NCI-H2107 treated with DMSO at 0.1 percent for 48 hours (cell line): ENCODE data around the gene ELMO3.

Experiments used
- DNase-seq: peaks from one replicate; lab custom pipeline; 2025; ENCODE audit not compliant: unreplicated experiment; lab: John Stamatoyannopoulos, UW

Gene ELMO3

DNA sequence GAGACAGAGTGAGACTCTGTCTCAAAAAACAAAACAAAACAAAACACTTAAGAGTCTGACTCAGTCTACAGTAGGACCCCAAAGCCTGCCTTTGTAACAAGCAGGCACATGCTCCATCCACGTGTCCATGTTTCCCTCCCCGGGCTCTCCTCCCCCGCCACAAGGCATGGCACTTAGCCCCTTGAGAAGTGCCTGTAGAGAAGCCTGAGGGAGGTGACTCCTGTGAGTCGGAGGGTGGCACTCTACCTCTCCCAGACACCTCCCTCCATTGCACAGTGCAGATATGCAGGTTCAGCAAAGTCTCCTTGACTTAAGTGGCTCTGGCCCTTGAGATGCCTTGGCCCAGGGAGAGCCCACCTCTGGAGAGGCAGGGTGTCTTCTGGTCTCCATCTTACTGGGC is 41.6 kb downstream of the ELMO3 start:
- DNase-seq, result no peak

DNA sequence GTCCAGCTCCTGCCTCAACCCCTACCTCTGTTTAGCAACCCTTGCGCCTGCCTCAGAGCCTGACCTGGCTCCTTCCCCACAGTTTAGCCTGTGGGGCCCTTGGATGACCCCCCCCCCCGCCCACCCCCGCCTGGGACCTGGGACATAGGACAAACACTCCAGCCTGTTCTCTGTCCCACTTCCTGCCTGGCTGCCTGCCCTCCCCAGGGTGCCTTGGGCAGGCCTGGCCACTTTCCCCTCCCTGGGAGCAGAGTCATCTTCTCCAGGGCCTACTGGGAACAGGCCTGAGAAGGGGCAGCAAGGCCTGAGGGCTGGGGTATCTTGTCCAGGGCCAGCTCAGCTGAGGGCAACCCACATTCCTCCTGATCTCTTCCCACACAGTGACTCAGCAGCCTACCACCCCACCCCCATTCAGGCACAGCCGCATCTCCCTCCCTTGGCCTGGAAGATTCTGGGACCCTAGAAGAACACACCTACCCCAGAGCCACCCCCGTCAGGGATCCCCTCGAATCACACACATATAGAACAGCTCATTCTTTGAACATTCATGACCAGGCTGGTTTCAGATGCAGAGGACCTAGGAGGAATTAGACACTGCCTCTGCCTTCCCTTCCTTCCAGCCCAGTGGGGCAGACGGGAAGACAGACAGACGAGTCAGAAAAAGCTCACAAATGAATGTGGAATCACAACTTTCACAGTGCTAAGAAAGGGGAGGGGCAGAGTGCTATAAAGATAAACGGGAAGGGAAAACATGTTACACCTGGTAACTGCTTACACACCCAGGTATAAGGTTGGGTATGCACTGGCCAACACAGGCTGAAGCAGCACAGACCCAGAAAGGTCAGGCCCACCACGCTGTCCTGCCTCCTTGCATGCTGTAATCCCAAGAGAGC is 42.3 kb downstream of the ELMO3 start:
- DNase-seq, result no peak

DNA sequence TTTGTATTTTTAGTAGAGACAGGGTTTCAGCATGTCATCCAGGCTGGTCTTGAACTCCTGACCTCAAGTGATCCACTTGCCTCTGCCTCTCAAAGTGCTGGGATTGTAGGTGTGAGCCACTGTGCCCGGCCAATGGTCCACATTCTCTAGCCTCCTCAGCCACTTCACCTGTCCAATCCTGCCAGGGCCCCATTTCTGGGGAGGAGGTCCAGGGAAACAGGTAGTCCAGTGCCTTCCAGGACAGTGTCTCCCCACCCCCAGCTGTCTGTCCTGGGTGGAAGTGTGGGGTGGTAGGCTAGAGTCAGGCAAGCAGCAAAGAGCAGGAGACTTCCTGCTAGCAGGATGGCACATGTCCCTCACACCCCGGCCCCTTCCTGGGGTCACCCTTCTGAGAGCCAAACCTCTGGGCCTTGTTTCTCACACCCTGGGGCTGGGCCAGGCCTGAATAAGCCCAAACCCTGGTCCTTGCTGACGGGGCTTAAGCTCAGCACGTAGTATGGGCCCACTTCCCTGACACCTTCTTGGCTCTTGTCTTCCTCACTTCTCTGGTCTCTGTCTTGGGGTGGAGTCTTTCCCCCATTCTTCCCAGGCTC is 43.3 kb downstream of the ELMO3 start:
- no peak for DNase-seq

DNA sequence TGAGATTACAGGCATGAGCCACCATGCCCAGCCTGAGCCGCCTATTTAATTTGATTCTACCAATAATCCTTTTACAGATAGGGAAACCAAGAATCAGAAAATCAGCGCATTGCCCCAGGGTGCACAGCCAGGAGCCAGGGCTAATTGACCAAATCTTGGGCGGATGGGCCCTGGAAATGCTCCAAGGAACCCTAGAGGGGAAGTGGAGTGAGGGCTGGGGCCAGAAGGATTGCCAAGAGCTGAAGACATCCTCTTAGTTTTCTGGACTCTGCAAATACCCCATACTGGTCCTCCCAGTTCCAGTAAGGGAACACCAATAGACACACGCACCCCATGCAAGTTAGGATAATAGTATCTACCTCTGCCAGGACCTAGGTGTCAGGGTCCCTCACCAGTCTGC is 44.5 kb downstream of the ELMO3 start:
- no peak for DNase-seq

DNA sequence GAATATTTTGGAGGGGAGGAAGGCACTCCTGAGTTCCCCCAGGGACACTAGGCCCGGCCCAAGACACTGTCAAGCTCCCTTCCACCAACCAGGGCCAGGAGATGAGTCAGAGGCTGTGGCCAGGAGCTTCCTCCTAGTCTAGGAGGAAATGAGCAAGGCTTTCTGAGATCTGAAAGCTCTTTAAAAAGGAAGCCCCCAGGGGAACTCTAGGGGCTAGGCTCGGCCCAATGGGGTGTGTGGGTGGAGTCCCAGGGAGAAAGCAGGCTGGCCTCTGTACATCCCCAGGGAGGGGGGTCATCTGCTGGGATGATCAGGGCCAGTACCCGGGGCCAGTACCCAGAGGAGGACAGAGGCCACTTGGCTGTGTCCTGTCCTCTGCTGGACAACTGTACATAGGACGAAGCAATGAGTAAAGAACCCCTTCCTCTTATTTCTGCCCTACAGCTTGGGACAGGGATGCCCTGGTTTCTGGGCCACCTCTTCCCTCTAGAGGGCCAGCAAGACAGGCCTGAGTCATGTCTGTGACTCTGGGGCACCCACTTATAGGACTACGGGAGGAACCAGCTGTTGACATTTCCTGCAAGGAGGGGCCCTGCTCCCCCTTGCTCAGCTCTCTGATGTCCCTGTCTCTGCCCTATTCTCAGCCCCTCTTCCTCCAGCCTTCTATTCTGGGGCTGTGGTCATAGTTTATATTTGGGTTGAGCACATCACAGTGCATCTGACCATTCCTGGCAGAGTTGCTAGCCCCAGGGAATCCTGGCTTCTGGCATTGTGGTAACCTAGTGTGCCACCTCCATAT is 45.7 kb downstream of the ELMO3 start:
- DNase-seq, result no peak

DNA sequence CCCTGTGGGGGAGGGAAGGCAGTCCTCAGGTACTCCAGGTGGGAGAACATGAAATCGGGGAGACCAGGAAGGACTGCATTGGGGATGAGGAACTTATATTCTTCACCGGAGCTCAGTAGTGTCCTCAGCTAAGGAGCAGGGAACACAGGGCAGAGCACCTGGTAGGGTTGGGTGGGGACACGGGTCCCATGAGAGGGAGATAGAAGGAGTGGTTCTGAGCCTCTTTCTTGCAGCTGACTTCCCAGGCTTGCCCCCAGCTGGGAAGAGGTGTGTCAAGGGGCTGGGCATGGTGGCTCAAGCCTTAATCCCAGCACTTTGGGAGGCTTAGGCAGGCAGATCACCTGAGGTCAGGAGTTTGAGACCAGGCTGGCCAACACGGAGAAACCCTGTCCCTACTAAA is 46.3 kb downstream of the ELMO3 start:
- DNase-seq, result no peak

DNA sequence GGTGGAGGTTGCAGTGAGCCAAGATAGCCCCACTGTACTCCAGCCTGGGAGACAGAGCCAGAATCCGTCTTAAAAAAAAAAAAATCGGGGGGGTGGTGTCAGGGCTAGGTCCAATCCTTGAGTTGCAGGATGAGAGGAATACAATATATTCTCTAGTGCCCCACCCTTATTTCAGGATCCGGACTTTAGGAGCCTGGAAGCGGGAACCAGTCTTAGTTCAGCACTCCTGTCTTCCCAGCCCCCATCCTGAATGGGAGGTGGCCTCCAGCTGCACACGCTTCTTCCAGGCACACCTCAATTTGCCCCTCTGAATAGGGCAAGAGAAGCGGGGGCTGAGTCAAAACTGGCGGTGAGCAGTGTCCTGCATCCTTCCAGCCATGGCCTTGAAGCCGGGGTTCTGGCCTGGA is 46.7 kb downstream of the ELMO3 start:
- no peak for DNase-seq

DNA sequence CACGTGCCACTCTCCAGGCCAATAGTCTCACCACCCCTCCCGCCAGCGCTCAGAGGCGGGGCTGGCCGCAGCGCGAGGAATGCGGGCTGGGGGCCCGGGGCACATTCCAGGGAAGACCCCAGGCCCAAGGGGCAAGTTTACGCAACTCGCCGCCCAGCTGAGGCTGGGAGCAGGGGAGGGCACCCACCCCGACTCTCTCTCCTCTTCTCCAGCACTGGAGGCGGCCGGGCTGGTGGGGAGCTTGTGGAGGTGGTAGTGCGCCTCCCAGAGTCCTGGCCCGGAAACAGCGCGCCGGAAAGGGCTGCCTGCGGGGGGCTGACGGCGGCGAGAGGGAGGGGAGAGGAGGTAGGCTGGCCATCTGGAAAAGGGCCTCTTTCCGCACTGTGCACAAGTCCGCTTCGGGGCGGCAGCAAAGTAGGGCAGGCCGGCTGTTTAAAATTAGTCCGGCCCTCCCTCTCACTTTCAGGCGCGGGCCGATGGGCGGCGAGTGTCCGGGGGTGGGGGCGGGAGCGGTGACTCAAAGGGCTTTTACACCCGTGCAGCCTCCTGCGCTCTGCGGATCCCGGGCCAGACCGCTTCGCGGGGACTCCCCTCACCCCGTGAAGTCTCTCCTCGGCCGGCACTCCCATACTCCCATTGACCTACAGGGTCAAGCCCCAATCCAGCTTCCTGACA is 47.3 kb downstream of the ELMO3 start:
- no peak for DNase-seq

DNA sequence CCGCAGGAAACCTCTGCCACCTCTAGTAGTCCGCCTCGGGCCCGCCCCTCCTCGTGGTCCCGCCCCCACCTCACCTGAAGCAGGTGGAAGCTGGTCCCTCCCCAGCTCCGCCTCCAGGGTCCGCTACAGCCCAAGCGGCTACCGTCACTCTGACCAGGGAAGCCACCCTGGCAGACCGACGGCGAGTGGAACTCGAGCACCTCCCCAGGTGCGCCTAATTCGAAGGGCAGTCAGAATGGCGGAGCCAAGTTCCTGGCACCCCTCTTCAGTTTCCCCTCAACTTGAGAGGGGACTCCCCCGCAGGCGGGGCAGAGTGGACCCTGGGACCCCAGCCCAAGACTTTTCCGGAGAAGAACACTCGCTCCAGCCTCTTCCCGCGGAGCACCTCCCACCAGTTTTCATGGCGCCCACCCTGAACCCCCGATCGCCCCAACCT is 47.8 kb downstream of the ELMO3 start:
- DNase-seq, result peak; percentile 36

DNA sequence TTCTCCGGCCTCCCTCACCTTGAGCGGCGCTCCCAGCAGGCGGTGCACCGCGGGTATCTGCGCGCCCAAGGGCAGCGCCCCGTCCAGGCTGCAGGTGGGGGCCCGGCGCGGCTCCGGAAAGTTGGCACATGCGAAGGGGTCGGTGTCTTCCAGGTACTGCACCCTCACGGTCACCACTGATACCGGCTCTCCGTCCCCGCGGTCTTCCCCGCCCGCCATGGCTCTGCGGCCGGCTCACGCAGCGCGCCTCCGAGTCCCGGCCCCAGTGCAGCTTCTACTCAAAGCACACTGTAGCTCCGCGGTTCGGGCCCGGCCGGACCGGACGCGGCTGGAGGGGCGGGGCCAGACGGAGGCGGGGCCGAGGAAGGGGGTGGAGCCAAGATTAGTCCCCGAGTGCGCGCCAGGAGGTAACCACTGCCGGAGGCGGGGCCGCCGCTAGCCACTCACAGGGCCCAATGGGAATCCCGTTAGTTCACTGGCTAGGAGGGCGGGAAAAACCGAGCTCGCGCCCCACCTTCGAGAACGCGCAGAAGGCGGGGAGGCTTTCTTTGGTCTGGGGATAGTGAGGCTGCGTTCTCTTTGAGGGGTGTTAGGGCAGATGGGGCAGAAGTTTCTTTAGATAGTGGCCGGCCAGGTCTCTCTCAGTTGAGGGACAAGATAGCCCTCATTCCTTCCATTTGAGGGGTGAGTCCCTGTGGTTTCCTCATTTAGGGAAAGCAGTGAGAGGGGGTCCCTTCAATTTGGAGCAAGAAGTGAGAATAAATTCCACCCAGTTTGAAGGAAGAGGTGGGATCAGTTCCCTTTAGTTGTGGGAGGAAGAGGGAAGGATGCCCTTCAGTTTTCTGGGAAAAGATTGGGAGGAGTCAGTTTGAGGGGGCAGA is 48.5 kb downstream of the ELMO3 start, which contains the start of gene FHOD1:
Gene FHOD1, minus strand, starts transcription at position 290 of the 881 bp plus-strand sequence. Its CDS starts 71 bp downstream, at position 219.
- peak; percentile 40 for DNase-seq

DNA sequence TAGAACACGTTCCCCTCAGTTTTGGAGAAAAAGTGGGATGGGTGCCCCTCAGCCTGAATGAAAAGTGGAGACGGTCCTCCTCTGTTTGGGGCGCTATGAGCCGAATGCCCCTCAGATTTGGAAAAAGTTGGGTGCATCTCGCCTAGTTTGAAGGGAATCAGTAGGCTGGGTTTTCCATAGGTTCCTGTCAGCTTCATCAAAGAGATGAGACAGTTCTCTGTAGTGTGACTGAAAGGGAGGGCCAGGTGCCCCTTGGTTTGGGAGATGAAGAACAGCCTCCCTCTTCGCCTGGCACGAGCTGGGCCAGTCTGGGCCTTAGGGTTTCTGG is 49.1 kb downstream of the ELMO3 start:
- DNase-seq, result no peak

DNA sequence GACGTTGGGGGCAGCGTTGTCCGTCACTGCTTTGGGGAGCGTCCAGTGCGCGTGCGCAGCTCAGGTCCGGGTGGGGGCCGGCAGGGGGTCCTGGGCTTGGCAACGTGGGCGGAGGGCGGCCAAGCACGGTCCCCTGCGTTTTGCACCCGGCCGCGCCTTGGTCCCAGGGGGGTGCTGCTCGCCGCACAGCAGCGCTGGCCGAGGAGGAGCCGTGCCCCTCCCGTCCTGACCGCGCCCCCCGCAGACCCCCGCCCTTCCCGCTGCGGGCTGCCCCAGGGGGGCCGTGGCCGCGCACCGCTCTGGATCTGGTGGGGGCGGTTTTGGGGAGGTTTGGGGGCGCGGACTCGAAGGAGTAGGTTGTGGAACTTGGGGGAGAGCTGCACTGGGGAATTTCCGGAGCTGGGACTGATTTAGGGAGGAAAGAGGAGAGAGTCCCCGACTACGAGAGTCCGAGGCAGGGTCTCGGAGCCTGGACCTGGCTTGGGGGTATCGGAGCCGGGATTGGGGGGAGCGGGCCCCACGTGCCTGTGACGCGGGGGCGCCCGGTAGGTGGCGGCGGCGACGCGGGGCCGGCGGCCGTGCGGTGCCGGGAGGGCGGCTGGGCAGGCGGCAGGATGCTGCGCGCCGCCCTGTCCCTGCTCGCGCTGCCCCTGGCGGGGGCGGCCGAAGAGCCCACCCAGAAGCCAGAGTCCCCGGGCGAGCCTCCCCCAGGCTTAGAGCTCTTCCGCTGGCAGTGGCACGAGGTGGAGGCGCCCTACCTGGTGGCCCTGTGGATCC is 49.7 kb downstream of the ELMO3 start, which contains the start of gene SLC9A5:
Gene SLC9A5, plus strand, starts transcription at position 579 of the 777 bp plus-strand sequence. Its CDS starts 36 bp downstream, at position 615.
- no peak for DNase-seq

DNA sequence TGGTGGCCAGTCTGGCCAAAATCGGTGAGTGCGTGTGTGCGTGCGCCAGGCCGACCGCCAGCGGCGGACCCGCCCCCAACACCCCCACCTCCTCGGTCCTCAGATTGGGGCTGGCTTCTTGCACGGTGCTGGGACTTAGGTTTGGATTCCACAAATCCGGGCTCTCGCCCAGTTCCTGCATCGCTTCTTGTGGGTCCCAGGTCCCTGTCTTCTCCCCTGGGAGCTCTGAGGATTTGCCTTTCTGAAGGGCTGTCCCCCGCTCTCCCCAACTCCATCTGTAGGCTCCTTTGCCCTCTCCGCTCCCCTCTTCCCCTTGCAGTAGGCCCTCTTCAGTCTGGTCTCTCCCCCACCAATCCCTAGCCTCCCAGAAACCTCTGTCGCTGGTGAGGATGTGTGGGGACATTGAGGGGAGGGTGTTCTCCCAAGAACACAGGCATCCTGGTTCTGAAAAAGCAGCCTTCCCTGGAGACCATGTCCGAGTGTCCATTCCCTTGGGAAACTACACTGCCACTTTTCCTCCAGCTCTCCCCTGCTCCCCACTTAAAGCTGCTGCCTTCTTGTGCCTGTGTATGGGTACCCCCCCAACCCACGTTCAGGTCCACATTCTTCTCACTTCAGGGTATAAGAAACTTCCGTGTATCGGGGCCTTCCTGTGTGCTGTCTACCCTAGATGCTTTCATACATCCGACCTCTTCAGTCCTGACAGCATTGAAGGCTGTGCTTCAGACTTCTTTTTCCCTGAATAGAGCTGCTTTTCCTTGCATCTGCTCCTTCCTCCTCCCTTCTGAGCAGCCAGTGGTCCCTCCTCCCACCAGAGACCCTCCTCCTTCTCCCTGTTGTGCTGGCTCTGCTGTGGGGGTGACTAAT is 50.5 kb downstream of the ELMO3 start:
- DNase-seq, result no peak

DNA sequence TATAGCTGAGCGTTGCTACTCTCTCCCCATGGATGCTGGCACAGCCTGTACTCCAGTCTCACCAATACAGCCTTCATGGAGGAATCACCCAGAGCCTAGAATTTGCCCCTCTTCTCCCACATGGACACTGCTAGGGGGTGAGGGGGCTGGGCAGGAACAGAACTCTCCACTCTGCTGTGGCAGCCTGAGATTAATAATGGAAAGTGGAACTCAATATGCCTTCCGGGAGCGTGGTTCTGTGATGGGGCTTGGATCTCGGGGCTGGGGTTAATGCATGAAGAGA is 51.1 kb downstream of the ELMO3 start:
- DNase-seq, result no peak

DNA sequence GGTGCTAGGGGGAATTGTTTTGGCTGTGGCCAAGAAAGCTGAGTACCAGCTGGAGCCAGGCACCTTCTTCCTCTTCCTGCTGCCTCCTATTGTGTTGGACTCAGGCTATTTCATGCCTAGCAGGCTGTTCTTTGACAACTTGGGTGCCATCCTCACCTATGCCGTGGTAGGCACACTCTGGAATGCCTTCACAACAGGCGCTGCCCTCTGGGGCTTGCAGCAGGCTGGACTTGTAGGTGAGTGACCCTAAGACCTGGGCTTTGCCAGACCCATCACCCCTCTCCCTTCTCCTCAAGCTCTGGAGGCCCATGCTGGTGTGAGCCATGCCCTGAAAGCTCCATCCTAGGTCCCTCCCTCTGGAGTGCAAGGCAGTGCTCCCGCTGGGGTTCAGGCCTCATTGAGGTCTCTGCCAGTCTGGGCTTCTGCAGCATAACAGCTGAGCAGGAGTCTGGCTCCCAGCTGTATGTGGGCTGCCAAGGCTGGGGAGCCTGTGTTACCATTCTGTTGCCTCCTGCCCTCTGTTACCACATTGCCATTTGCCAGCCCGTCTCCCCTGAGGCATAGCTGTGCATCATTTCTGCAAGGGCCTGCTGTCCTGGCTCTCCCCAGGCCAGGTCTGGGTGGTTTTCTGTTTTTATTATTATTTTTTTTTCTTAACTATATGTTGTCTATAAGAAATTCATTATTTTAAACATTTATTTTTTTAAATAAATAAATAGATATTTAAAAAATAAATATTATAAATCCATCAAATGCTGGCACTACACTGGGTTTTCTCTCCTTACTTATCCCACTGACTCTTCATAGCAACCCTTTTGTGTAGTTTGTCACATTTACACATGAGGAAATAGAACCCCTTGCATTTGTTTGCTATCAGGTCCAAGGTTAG is 53.9 kb downstream of the ELMO3 start:
- DNase-seq, result no peak
